ENCODE results near the gene SETD7. TPM values are rescaled to one million over a fixed set of nuclear protein-coding genes. Genes with fewer than 3 reads are reported as not detected.
"Not testable (repeated sequence)": the region's sequence is repeated elsewhere in the genome, so short reads cannot be mapped to it uniquely, and the experiment has no call there.

The SETD7 gene
- polyA plus RNA-seq, 3 donors, result 14.1 to 16.8 (median 15.4) TPM

DNA sequence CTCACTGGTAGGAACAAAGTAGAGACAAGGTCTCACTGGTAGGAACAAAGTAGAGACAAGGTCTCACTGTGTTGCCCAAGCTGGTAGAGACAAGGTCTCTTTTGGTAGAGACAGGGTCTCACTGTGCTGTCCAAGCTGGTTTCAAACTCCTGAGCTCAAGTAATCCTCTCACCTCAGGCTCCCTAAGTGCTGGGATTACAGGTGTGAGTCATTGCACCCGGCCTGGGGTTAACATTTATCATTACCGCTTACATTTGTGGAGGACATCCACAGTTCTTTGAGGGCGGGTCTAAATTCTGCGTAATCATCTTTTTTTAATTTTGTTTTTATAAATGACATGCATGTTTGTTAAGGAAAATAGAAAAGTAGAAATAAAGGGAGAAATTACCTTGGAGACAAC is 90.1 kb downstream of the SETD7 start:
- Histone ChIP-seq H3K4me3 (replicated peaks in 1 of 3; ENCODE audit: low read depth in 2 of 3, low read length in 3 of 3) (no peak overlapping the region), H3K36me3 (replicated peaks in 1 of 2; ENCODE audit: control insufficient read depth in 1 of 2, insufficient read depth in 2 of 2, low read length in 2 of 2) (no peaks in the 10 kb centered on the region), H3K79me2 (ENCODE audit: insufficient read depth, low read length) (peaks cover 94% of the 10 kb centered on the region), H3K27ac (ENCODE audit: low read depth in 1 of 2, low read length in 2 of 2) (no peak overlapping the region), H4K20me1 (ENCODE audit: insufficient read depth, low read length) (peaks cover 86% of the 10 kb centered on the region), H3K4me1 (ENCODE audit: control insufficient read depth in 1 of 2, insufficient read depth in 2 of 2, low read length in 2 of 2) (peaks cover 6 to 7% of the 10 kb centered on the region in 2 donors), H3K9ac (ENCODE audit: insufficient read depth, low read length, poor library complexity, severe bottlenecking) (no peak overlapping the region), H3K27me3 (ENCODE audit: control insufficient read depth in 2 of 2, insufficient read depth in 2 of 2, low read length in 2 of 2) (no peaks in the 10 kb centered on the region), H2AFZ (ENCODE audit: insufficient read depth, low read depth, low read length, poor library complexity, severe bottlenecking) (no peak overlapping the region), H3K9me3 (replicated peaks in 1 of 2; ENCODE audit: control insufficient read depth in 1 of 2, insufficient read depth in 1 of 2, low read length in 2 of 2) (peaks cover 0 to 9% of the 10 kb centered on the region in 2 donors), H3K4me2 (replicated peaks; ENCODE audit: extremely low read depth, low read length, poor library complexity, severe bottlenecking) (no peak overlapping the region)
- Mint-ChIP-seq H3K27ac (peak overlapping the region in 2 of 7 donors; percentile 42 to 48), H3K4me3 (no peak overlapping the region), H3K4me1 (peaks cover 19% of the 10 kb centered on the region), H3K27me3 (ENCODE audit: low read depth in 3 of 3) (no peaks in the 10 kb centered on the region), H3K36me3 (peaks cover 12 to 30% of the 10 kb centered on the region in 2 donors), H3K9me3 (peaks cover 3 to 20% (median 15%) of the 10 kb centered on the region in 7 donors)
- WGBS (ENCODE audit: insufficient coverage), result no CpG with 5 or more reads among the region's 4 CpGs
- no peak for TF ChIP-seq CTCF (IDR thresholded peaks at IDR 0.05)
- intact Hi-C loops (cut with micrococcal nuclease), result no loop called here
- no peak for DNase-seq

DNA sequence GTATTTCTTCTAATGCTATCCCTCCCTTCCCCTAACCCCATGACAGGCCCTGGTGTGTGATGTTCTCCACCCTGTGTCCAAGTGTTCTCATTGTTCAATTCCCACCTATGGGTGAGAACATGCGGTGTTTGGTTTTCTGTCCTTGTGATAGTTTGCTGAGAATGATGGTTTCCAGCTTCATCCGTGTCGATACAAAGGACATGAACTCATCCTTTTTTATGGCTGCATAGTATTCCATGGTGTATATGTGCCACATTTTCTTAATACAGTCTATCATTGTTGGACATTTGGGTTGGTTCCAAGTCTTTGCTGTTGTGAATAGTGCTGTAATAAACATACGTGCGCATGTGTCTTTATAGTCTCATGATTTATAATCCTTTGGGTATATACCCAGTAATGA is 91.5 kb downstream of the SETD7 start:
- H3K4me3 ChIP-seq (replicated peaks in 1 of 3; ENCODE audit: low read depth in 2 of 3, low read length in 3 of 3); H3K9ac ChIP-seq (ENCODE audit: insufficient read depth, low read length, poor library complexity, severe bottlenecking); H3K27me3 ChIP-seq (ENCODE audit: control insufficient read depth in 2 of 2, insufficient read depth in 2 of 2, low read length in 2 of 2); H3K27ac Mint-ChIP-seq; H3K4me3 Mint-ChIP-seq; H3K27me3 Mint-ChIP-seq (ENCODE audit: low read depth in 3 of 3); H2AFZ ChIP-seq (ENCODE audit: insufficient read depth, low read depth, low read length, poor library complexity, severe bottlenecking); DNase-seq; H3K36me3 ChIP-seq (replicated peaks in 1 of 2; ENCODE audit: control insufficient read depth in 1 of 2, insufficient read depth in 2 of 2, low read length in 2 of 2); H3K4me2 ChIP-seq (replicated peaks; ENCODE audit: extremely low read depth, low read length, poor library complexity, severe bottlenecking); intact Hi-C loops (cut with micrococcal nuclease); H3K27ac ChIP-seq (ENCODE audit: low read depth in 1 of 2, low read length in 2 of 2); H3K9me3 ChIP-seq (replicated peaks in 1 of 2; ENCODE audit: control insufficient read depth in 1 of 2, insufficient read depth in 1 of 2, low read length in 2 of 2): not testable (repeated sequence)
- Histone ChIP-seq H3K4me1 (ENCODE audit: control insufficient read depth in 1 of 2, insufficient read depth in 2 of 2, low read length in 2 of 2) (peaks cover 8 to 10% of the 10 kb centered on the region in 2 donors), H4K20me1 (ENCODE audit: insufficient read depth, low read length) (peaks cover 83% of the 10 kb centered on the region), H3K79me2 (ENCODE audit: insufficient read depth, low read length) (peaks cover 94% of the 10 kb centered on the region)
- whole genome bisulfite sequencing (ENCODE audit: insufficient coverage), result no CpG with 5 or more reads among the region's 5 CpGs
- H3K9me3 Mint-ChIP-seq, result peaks cover 3 to 20% (median 15%) of the 10 kb centered on the region in 7 donors
- peaks cover 14 to 28% of the 10 kb centered on the region in 2 donors for H3K36me3 Mint-ChIP-seq
- peaks cover 16% of the 10 kb centered on the region for H3K4me1 Mint-ChIP-seq

All from CD14-positive monocyte (primary cell).